Lower leg skin (tissue), 3 donors: Measurements from ENCODE around the gene LDHA.

ENCODE experiments used
- CTCF ChIP-seq, 3 donors: fragments of 450-650 bp; IDR thresholded peaks; one replicate each; pipeline ENCODE4 v1.5.1; 2016; ENCODE audit warnings: antibody characterized with exemption in 3 of 3, mild to moderate bottlenecking in 3 of 3, moderate library complexity in 2 of 3
- POLR2A ChIP-seq, 2 donors: fragments of 450-650 bp; IDR thresholded peaks; one replicate each; pipeline ENCODE4 v1.6.1; 2016 to 2017; ENCODE audit warnings: antibody characterized with exemption in 2 of 2, mild to moderate bottlenecking in 1 of 2, moderate library complexity in 1 of 2

GRCh38 chr11:18371279-18371678 lies 23.1 kb upstream of the LDHA start:
- TF ChIP-seq CTCF (IDR thresholded peaks at IDR 0.05) (no peak), POLR2A (IDR thresholded peaks at IDR 0.05) (no peak)
